Panc1 (cell line): ENCODE measurements around the gene ATAD2B.

Experiments used
- POLR2AphosphoS5 ChIP-seq: IDR thresholded peaks from 2 replicates; pipeline ENCODE4 v1.6.1; 2012; ENCODE audit warnings: mild to moderate bottlenecking, low read depth, low read length, moderate library complexity
- SIN3A ChIP-seq: IDR thresholded peaks from 2 replicates; pipeline ENCODE4 v1.6.1; 2012; ENCODE audit warnings: low read depth, mild to moderate bottlenecking, low read length, moderate library complexity, borderline replicate concordance; ENCODE audit not compliant: insufficient read depth
- TF ChIP-seq, protein P1 (sequence below): fragments of 450-650 bp; IDR thresholded peaks from 2 replicates; pipeline ENCODE4 v1.5.1; 2017; ENCODE audit warnings: mild to moderate bottlenecking

DNA sequence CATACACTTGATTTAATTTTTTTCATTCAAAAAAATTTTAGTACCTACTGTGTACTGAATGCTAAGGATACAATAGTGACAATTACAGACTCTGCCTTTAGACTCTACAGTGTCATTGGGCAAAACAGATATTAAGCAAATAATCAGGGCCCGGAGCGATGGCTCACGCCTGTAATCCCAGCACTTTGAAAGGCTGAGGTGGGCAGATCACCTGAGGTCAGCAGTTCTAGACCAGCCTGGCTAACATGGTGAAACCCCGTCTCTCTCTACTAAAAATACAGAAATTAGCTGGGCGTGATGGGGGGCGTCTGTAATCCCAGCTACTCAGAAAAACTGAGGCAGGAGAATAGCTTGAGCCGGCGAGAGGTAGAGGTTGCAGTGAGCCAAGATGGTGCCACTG, 14.7 kb upstream of the ATAD2B start:
- TF ChIP-seq POLR2AphosphoS5, result no peak
- TF ChIP-seq, protein P1, sequence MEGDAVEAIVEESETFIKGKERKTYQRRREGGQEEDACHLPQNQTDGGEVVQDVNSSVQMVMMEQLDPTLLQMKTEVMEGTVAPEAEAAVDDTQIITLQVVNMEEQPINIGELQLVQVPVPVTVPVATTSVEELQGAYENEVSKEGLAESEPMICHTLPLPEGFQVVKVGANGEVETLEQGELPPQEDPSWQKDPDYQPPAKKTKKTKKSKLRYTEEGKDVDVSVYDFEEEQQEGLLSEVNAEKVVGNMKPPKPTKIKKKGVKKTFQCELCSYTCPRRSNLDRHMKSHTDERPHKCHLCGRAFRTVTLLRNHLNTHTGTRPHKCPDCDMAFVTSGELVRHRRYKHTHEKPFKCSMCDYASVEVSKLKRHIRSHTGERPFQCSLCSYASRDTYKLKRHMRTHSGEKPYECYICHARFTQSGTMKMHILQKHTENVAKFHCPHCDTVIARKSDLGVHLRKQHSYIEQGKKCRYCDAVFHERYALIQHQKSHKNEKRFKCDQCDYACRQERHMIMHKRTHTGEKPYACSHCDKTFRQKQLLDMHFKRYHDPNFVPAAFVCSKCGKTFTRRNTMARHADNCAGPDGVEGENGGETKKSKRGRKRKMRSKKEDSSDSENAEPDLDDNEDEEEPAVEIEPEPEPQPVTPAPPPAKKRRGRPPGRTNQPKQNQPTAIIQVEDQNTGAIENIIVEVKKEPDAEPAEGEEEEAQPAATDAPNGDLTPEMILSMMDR, result no peak
- TF ChIP-seq SIN3A, result no peak
